Activated CD4-positive, alpha-beta T cell treated with anti-CD3 and anti-CD28 coated beads for 36 hours (primary cell): ENCODE results near the gene SLC7A4. TPM values are rescaled to one million over a fixed set of nuclear protein-coding genes. Genes with fewer than 3 reads are reported as not detected.

Experiments used
- ATAC-seq: fragments of 200-7000 bp; cut with Tn5 transposase; one replicate; pipeline ENCODE4 v1.10.0; 2021; ENCODE audit warnings: mild to moderate bottlenecking, moderate library complexity
- CTCF ChIA-PET: fragments of 350-600 bp; sonication (Branson Sonifier 250); formaldehyde crosslinking; loops from one replicate; lab custom pipeline; 2021; ENCODE audit warnings: antibody characterized with exemption; lab: Charles Lee
- POLR2A ChIA-PET: fragments of 350-600 bp; sonication (Branson Sonifier 250); formaldehyde crosslinking; loops from one replicate; lab custom pipeline; 2021; ENCODE audit warnings: antibody characterized with exemption, inconsistent platforms; lab: Charles Lee
- DNase-seq: peaks from one replicate; pipeline ENCODE4 v3.0.0-alpha.2; 2020
- H3K27ac Mint-ChIP-seq: one replicate; pipeline ENCODE4 v1.8.0; 2021; ENCODE audit warnings: mixed read lengths
- H3K27me3 Mint-ChIP-seq: one replicate; pipeline ENCODE4 v1.8.0; 2021; ENCODE audit warnings: mixed read lengths
- H3K36me3 Mint-ChIP-seq: one replicate; pipeline ENCODE4 v1.8.0; 2021; ENCODE audit warnings: low read depth, mixed read lengths
- H3K4me1 Mint-ChIP-seq: one replicate; pipeline ENCODE4 v1.8.0; 2021; ENCODE audit warnings: mixed read lengths
- H3K4me3 Mint-ChIP-seq: one replicate; pipeline ENCODE4 v1.8.0; 2021; ENCODE audit warnings: mild to moderate bottlenecking, moderate library complexity, mixed read lengths
- H3K9me3 Mint-ChIP-seq: one replicate; pipeline ENCODE4 v1.8.0; 2021; ENCODE audit warnings: low read depth, mixed read lengths
- intact Hi-C, 2 experiments: fragments of 100-400 bp; cut with DNase I in 1 of 2; cut with micrococcal nuclease in 1 of 2; formaldehyde crosslinking; loops; one replicate each; pipeline versions ENCODE4 v1.14.2 to v1.15.1; 2022 to 2024; cut with DNase I, micrococcal nuclease
- total RNA-seq, 2 experiments: library from RNA; stranded (reverse); gene quantifications; one replicate each; pipeline ENCODE4 v1.2.3, GENCODE V29; 2021

The SLC7A4 gene
- total RNA-seq, 2 experiments from 2014 or later: not detected

GRCh38 chr22:20999350-21000206 is 32.8 kb downstream of the SLC7A4 start:
- no peak for ATAC-seq
- ChIA-PET POLR2A (interaction anchor here (1.1 kb wide), 1 partner anchor 18 kb away, joined by 3 read pairs; the partner anchor contains the start of gene LZTR1), CTCF (interaction anchor here (1.0 to 3.1 kb wide), 2 partner anchors 9 to 18 kb away, joined by 3 to 10 read pairs; partner anchors contain the start of gene LZTR1)
- intact Hi-C loops: loop anchor here (2.0 to 5.0 kb wide), 4 partner anchors 19 to 977 kb away; partner anchors contain the start of genes CRKL (in 1 of the 2), MED15 (in 1 of the 2) and TANGO2 (in 1 of the 2)
- peaks cover 19% of the 10 kb centered on the region for H3K4me1 Mint-ChIP-seq
- H3K4me3 Mint-ChIP-seq: peak overlapping the region; percentile 92
- no peak for DNase-seq
- no peaks in the 10 kb centered on the region for H3K9me3 Mint-ChIP-seq
- H3K27me3 Mint-ChIP-seq: no peaks in the 10 kb centered on the region
- peaks cover 18% of the 10 kb centered on the region for H3K36me3 Mint-ChIP-seq
- H3K27ac Mint-ChIP-seq: peak overlapping the region; percentile 96

- peak overlapping the region; percentile 42 for H3K27ac Mint-ChIP-seq
- H3K4me3 Mint-ChIP-seq: no peak overlapping the region
- peaks cover 14% of the 10 kb centered on the region for H3K4me1 Mint-ChIP-seq
Measured at GRCh38 chr22:20998411-20999336, 33.7 kb downstream of the SLC7A4 start.

GRCh38 chr22:20997536-20998257 is 34.7 kb downstream of the SLC7A4 start:
- DNase-seq (no peak), ATAC-seq (no peak)
- POLR2A ChIA-PET: no interaction called here
- Mint-ChIP-seq H3K4me1 (peaks cover 10% of the 10 kb centered on the region), H3K27me3 (no peaks in the 10 kb centered on the region), H3K36me3 (peaks cover 18% of the 10 kb centered on the region), H3K9me3 (no peaks in the 10 kb centered on the region), H3K27ac (no peak overlapping the region), H3K4me3 (no peak overlapping the region)
- intact Hi-C loops: no loop called here
- CTCF ChIA-PET: no interaction called here

More at GRCh38 chr22:20998411-20999336, 33.7 kb downstream of the SLC7A4 start:
- ATAC-seq: no peak
- no peak for DNase-seq
- ChIA-PET POLR2A (interaction anchor here (1.1 kb wide), 1 partner anchor 17 kb away, joined by 3 read pairs; the partner anchor contains the start of gene LZTR1), CTCF (interaction anchor here (3.1 kb wide), 1 partner anchor 17 kb away, joined by 10 read pairs; the partner anchor contains the start of gene LZTR1)
- intact Hi-C loops: no loop called here
- Mint-ChIP-seq H3K36me3 (peaks cover 18% of the 10 kb centered on the region), H3K9me3 (no peaks in the 10 kb centered on the region), H3K27me3 (no peaks in the 10 kb centered on the region)

DNA sequence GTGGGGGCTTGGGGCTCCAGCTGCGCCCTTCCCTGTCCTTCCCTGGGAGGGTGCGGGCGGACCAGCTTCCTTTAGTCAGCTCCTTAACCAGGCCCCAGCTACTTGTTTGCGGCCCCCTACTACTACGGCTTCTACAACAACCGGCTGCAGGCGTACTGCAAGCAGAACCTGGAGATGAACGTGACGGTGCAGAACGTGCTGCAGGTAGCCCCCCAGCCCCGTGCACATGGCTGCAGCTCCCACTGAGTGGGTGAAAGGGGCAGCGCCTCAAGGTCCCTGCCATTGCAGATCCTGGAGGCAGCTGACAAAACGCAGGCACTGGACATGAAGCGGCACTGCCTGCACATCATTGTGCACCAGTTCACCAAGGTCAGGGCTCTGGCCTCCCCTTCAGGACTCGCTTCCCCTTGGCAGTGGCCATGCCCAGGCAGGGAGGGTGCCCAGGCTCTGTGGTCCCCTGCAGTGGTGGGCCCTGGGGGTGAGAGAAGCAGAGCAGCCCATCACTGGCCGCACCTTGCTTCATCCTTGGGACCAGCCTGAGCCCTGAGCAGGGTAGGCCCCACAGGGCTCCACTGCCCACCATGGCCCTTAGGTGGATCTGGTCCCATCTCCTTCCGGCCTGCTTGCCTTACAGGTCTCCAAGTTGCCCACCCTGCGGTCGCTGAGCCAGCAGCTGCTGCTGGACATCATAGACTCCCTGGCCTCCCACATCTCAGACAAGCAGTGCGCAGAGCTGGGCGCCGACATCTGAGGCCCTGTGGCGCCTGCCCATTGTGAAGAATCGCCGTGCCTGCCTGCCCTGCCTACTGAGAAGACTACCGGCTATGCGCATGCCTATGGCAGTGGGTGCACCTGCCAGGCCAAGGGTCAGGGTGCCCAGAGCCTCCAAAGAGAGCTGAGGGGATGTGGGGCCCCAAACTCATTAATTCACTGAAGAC is 35.5 kb downstream of the SLC7A4 start:
- DNase-seq (no peak), ATAC-seq (no peak)
- CTCF ChIA-PET: no interaction called here
- intact Hi-C loops: no loop called here
- peaks cover 18% of the 10 kb centered on the region for H3K36me3 Mint-ChIP-seq
- peaks cover 10% of the 10 kb centered on the region for H3K4me1 Mint-ChIP-seq
- H3K27me3 Mint-ChIP-seq: no peaks in the 10 kb centered on the region
- no peak overlapping the region for H3K4me3 Mint-ChIP-seq
- peak overlapping the region; percentile 19 for H3K27ac Mint-ChIP-seq
- no peaks in the 10 kb centered on the region for H3K9me3 Mint-ChIP-seq
- POLR2A ChIA-PET: no interaction called here

- DNase-seq (no peak), ATAC-seq (no peak)
- Mint-ChIP-seq H3K36me3 (peaks cover 14% of the 10 kb centered on the region), H3K27me3 (no peaks in the 10 kb centered on the region), H3K9me3 (no peaks in the 10 kb centered on the region), H3K27ac (no peak overlapping the region), H3K4me3 (no peak overlapping the region), H3K4me1 (peaks cover 10% of the 10 kb centered on the region)
- ChIA-PET POLR2A (no interaction called here), CTCF (no interaction called here)
- intact Hi-C loops: no loop called here
Measured at GRCh38 chr22:20996031-20996410, 36.3 kb downstream of the SLC7A4 start.

- Mint-ChIP-seq H3K4me1 (peaks cover 10% of the 10 kb centered on the region), H3K27ac (no peak overlapping the region), H3K4me3 (no peak overlapping the region), H3K36me3 (peaks cover 12% of the 10 kb centered on the region), H3K9me3 (no peaks in the 10 kb centered on the region), H3K27me3 (no peaks in the 10 kb centered on the region)
- CTCF ChIA-PET: no interaction called here
- intact Hi-C loops: no loop called here
- no peak for DNase-seq
- POLR2A ChIA-PET: no interaction called here
- no peak for ATAC-seq
Measured at GRCh38 chr22:20995329-20996030, 36.9 kb downstream of the SLC7A4 start.

- CTCF ChIA-PET: no interaction called here
- no peak for DNase-seq
- intact Hi-C loops: no loop called here
- peaks cover 11% of the 10 kb centered on the region for H3K36me3 Mint-ChIP-seq
- no peak for ATAC-seq
- H3K9me3 Mint-ChIP-seq: no peaks in the 10 kb centered on the region
- H3K4me1 Mint-ChIP-seq: peaks cover 4% of the 10 kb centered on the region
- H3K27me3 Mint-ChIP-seq: no peaks in the 10 kb centered on the region
- POLR2A ChIA-PET: interaction anchor here (2.0 kb wide), 1 partner anchor 13 kb away, joined by 4 read pairs; the partner anchor contains the start of gene LZTR1
- no peak overlapping the region for H3K4me3 Mint-ChIP-seq
- H3K27ac Mint-ChIP-seq: no peak overlapping the region
Measured at GRCh38 chr22:20994902-20995241, 37.5 kb downstream of the SLC7A4 start.

DNA sequence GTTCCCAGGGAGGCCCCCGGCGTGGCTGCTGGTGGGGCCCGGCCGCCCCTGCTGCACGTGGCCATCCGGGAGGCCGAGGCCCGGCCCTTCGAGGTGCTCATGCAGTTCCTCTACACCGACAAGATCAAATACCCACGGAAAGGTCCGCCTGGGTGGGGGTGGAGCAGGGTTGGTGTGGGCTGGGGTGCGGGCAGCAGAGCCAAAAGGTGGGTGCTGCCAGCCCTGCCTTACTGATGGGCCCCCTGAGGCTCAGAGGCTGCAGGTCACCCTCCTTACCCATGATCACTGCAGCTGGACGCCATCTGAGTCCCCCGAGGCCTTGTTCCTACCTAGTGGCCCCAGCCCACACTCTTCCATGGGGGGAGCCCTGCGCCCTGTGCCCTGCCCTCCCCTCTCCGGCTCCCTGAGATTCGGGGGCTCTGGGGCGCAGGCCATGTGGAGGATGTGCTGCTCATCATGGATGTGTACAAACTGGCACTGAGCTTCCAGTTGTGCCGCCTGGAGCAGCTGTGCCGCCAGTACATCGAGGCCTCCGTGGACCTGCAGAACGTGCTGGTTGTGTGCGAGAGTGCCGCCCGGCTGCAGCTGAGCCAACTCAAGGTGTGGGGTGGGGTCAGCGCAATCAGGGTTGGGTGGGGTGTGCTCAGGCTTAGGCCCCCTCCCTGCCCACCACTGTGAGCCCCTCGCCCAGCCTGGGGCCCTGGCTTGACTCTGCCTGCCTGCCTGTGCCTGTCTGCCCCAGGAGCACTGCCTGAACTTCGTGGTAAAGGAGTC is 38.0 kb downstream of the SLC7A4 start:
- ChIA-PET POLR2A (interaction anchor here (2.0 kb wide), 1 partner anchor 12 kb away, joined by 4 read pairs; the partner anchor contains the start of gene LZTR1), CTCF (no interaction called here)
- DNase-seq (no peak), ATAC-seq (no peak)
- H3K27me3 Mint-ChIP-seq: no peaks in the 10 kb centered on the region
- H3K4me1 Mint-ChIP-seq: peaks cover 3% of the 10 kb centered on the region
- intact Hi-C loops: no loop called here
- H3K36me3 Mint-ChIP-seq: peaks cover 9% of the 10 kb centered on the region
- H3K27ac Mint-ChIP-seq: no peak overlapping the region
- no peak overlapping the region for H3K4me3 Mint-ChIP-seq
- no peaks in the 10 kb centered on the region for H3K9me3 Mint-ChIP-seq

DNA sequence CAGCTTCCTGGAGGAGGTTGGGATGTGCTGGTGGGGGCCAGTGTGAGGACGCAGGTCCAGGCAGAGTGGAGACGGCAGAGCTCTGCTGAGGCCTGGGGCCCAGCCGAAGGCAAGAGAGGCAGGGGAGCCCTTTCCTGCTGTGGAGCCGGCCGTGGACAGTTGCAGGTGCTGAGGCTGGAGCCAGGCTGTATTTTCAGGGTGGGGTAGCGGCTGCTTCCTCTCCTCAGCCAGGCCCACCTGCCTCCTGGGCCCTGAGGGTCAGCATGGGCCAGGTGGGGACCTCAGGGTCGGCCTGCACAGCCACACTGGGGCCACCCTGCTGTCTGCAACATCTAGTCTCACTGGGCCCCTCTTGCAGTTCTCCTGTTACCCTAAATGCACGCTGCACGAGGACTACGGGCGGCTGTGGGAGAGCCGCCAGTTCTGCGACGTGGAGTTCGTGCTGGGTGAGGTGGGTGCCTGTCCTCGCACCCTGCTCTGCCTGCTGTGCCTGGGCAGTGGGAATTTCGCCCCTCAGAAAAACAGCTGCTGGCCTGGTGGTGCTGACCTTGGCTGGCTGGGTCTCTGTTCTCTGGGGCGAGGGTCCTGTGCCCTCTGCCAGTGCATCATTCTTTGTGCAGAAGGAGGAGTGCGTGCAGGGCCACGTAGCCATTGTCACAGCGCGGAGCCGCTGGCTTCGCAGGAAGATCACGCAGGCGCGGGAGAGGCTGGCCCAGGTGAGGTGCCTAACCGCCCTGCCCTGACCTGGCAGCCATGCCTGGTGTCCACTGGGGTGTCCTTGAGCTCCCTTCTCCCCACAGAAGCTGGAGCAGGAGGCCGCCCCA is 38.8 kb downstream of the SLC7A4 start:
- Mint-ChIP-seq H3K9me3 (no peaks in the 10 kb centered on the region), H3K27ac (no peak overlapping the region), H3K27me3 (no peaks in the 10 kb centered on the region), H3K4me3 (no peak overlapping the region), H3K36me3 (peaks cover 6% of the 10 kb centered on the region), H3K4me1 (peaks cover 3% of the 10 kb centered on the region)
- intact Hi-C loops: no loop called here
- no peak for DNase-seq
- no peak for ATAC-seq
- CTCF ChIA-PET: no interaction called here
- POLR2A ChIA-PET: interaction anchor here (2.0 kb wide), 1 partner anchor 11 kb away, joined by 4 read pairs; the partner anchor contains the start of gene LZTR1
